ENCODE measurements around the gene PARP8.
"Not testable (repeated sequence)": the region's sequence is repeated elsewhere in the genome, so short reads cannot be mapped to it uniquely, and the experiment has no call there.

PARP8 gene

DNA sequence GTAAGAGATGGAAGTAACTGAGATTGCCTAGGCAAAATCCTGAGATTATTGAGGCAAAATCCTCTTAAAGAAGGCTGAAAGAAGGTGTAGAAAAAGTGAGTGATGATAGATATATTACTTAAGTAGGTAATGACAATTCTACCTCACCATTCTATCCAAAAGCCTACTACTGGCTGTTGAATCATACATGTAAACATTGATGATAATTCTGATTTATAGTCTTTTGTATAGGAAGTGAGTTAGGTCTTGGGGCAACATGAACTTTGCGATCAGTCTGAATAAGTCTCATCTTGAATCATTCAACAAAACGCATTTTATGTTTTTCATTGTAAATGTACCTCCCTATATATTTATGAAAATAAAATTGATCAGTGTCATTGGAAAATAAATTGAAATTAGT lies 99.6 kb downstream of the PARP8 start:
- TF ChIP-seq, protein P1, sequence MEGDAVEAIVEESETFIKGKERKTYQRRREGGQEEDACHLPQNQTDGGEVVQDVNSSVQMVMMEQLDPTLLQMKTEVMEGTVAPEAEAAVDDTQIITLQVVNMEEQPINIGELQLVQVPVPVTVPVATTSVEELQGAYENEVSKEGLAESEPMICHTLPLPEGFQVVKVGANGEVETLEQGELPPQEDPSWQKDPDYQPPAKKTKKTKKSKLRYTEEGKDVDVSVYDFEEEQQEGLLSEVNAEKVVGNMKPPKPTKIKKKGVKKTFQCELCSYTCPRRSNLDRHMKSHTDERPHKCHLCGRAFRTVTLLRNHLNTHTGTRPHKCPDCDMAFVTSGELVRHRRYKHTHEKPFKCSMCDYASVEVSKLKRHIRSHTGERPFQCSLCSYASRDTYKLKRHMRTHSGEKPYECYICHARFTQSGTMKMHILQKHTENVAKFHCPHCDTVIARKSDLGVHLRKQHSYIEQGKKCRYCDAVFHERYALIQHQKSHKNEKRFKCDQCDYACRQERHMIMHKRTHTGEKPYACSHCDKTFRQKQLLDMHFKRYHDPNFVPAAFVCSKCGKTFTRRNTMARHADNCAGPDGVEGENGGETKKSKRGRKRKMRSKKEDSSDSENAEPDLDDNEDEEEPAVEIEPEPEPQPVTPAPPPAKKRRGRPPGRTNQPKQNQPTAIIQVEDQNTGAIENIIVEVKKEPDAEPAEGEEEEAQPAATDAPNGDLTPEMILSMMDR (conservative IDR thresholded peaks at IDR 0.05; ENCODE audit: control insufficient read depth, insufficient read depth, low read depth, low read length): no peak
- no peak overlapping the region for H3K4me3 ChIP-seq (ENCODE audit: control insufficient read depth, low read depth, low read length)
- peak; percentile 20 for DNase-seq (ENCODE audit: low read depth)

GRCh38 chr5:50766462-50766861 lies 100.0 kb downstream of the PARP8 start:
- DNase-seq (ENCODE audit: low read depth): no peak
- TF ChIP-seq, protein P1 (conservative IDR thresholded peaks at IDR 0.05; ENCODE audit: control insufficient read depth, insufficient read depth, low read depth, low read length): no peak
- H3K4me3 ChIP-seq (ENCODE audit: control insufficient read depth, low read depth, low read length): no peak overlapping the region

DNA sequence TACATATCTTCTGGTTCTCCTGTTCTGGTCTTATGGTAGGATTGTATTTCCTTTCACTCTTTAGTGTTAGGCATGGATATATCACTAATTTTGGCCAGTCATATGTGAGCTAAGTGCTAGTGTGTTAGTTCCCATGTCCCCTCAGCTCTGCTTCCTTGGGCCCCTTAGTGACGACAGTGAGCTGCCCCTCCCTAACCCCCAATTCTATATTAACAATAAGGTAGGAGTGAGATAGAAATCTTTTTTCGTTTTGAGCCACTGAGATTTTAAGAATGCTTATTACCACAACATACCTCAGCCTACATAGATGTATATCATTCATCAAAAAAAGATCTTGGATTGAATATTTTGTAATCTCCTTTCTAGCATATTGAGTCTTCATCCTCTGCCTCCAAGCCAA lies 100.5 kb downstream of the PARP8 start:
- DNase-seq (ENCODE audit: low read depth): no peak
- H3K4me3 ChIP-seq (ENCODE audit: control insufficient read depth, low read depth, low read length): no peak overlapping the region
- TF ChIP-seq, protein P1 (conservative IDR thresholded peaks at IDR 0.05; ENCODE audit: control insufficient read depth, insufficient read depth, low read depth, low read length): no peak

- H3K4me3 ChIP-seq (ENCODE audit: control insufficient read depth, low read depth, low read length): no peak overlapping the region
- peak; percentile 23 for DNase-seq (ENCODE audit: low read depth)
- TF ChIP-seq, protein P1 (conservative IDR thresholded peaks at IDR 0.05; ENCODE audit: control insufficient read depth, insufficient read depth, low read depth, low read length): no peak
Measured at GRCh38 chr5:50767588-50767987, 101.2 kb downstream of the PARP8 start.

DNA sequence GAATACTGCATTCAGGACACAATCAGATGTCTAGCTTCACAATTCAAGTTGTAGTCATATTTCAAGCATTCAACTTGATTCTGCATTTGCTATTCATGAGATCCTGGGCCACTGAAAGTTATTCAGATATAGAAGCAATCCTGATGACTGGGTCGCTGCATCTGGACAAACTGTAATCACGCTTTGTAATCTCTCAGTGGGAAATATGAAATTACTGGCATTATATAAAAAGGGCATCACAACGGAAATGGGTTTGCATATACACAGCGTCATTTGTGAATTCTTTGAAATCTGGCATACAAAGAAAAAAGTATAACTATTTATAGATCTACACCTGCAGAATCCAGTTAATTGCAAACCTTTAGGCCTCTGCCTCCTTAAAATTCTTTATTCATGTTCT lies 102.2 kb downstream of the PARP8 start:
- no peak for DNase-seq (ENCODE audit: low read depth)
- no peak overlapping the region for H3K4me3 ChIP-seq (ENCODE audit: control insufficient read depth, low read depth, low read length)
- TF ChIP-seq, protein P1 (conservative IDR thresholded peaks at IDR 0.05; ENCODE audit: control insufficient read depth, insufficient read depth, low read depth, low read length): no peak

DNA sequence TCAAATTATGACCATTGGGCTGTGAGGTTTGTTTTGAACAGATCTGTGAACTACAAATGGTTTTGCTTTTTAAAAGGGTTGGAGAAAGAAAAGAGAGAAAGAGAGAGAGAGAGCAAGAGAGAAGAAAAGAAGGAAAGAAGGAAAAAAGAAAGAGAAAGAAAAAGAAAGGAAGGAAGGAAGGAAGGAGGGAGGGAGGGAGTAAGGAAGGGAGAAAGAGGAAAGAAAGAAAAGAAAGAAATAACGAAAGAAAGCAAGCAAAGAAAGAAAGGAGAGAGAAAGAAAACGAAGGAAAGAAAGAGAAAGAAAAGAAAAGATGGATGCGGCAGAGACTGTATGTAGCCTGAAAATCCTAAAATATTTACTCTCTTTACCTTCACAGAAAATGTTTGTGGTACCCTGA lies 104.0 kb downstream of the PARP8 start:
- TF ChIP-seq, protein P1 (conservative IDR thresholded peaks at IDR 0.05; ENCODE audit: control insufficient read depth, insufficient read depth, low read depth, low read length): no peak
- DNase-seq (ENCODE audit: low read depth): no peak
- no peak overlapping the region for H3K4me3 ChIP-seq (ENCODE audit: control insufficient read depth, low read depth, low read length)

DNA sequence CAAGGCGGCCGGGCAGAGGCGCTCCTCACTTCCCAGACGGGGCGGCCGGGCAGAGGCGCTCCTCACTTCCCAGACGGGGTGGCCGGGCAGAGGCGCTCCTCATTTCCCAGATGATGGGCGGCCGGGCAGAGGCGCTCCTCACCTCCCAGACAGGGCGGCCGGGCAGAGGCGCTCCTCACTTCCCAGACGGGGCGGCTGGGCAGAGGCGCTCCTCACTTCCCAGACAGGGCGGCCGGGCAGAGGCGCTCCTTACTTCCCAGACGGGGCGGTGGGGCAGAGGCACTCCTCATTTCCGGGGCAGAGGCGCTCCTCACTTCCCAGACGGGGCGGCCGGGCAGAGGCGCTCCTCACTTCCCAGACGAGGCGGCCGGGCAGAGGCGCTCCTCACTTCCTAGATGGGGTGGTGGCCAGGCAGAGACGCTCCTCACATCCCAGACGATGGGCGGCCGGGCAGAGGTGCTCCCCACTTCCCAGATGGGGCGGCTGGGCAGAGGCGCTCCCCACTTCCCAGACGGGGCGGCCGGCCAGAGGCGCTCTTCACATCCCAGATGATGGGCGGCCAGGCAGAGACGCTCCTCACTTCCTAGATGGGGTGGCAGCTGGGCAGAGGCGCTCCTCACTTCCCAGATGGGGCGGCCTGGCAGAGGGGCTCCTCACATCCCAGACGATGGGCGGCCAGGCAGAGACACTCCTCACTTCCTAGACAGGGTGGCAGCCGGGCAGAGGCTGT lies 108.2 kb downstream of the PARP8 start:
- H3K4me3 ChIP-seq (ENCODE audit: control insufficient read depth, low read depth, low read length); DNase-seq (ENCODE audit: low read depth): not testable (repeated sequence)
